K562 treated with DMSO at 1 percent for 48 hours (cell line): Measurements from ENCODE around the gene CFAP68. TPM values are rescaled to one million over a fixed set of nuclear protein-coding genes. Genes with fewer than 3 reads are reported as not detected.

Experiments
- total RNA-seq: library from RNA; unstranded; fragments of 300-600 nt; gene quantifications from 2 replicates; pipeline ENCODE4 v1.2.3, GENCODE V29; 2022; ENCODE audit warnings: low replicate concordance; ENCODE audit errors: extremely low read depth

The CFAP68 gene
- total RNA-seq, result not detected in 2 replicates

GRCh38 chr11:111878849-111879636, at the start of gene CFAP68, which contains the start of gene FDXACB1:
TSS of gene CFAP68 (plus strand) at chr11:111879541. CDS start at chr11:111879561, 20 bp downstream.
TSS of gene FDXACB1 (minus strand) at chr11:111879165. CDS start at chr11:111879132, 33 bp downstream.

GRCh38 chr11:111870886-111871692, 8.3 kb upstream of the CFAP68 start, which contains the start of gene ALG9:
TSS of gene ALG9 (minus strand) at chr11:111871581. CDS start at chr11:111871482, 99 bp downstream.

GRCh38 chr11:111911563-111912401, 32.4 kb downstream of the CFAP68 start, which contains the start of gene CRYAB:
TSS of gene CRYAB (minus strand) at chr11:111911770. CDS start at chr11:111911724, 46 bp downstream.

GRCh38 chr11:111912535-111912934, 33.2 kb downstream of the CFAP68 start, which contains the start of gene HSPB2:
TSS of gene HSPB2 (plus strand) at chr11:111912734. CDS start at chr11:111912830, 96 bp downstream.

GRCh38 chr11:111918390-111919256, 39.3 kb downstream of the CFAP68 start, which contains the start of gene C11orf52:
TSS of gene C11orf52 (plus strand) at chr11:111918913. CDS start at chr11:111918973, 60 bp downstream.

Other genes starting within 250 kb of the CFAP68 start
- not detected in 2 replicates for gene PPP2R1B, start 113.2 kb upstream of the CFAP68 start, total RNA-seq
- gene ALG9, start 8.0 kb upstream of the CFAP68 start, total RNA-seq, result not detected in 2 replicates
- not detected in 2 replicates for gene FDXACB1, start 376 bp upstream of the CFAP68 start, total RNA-seq
- gene CRYAB, start 32.2 kb downstream of the CFAP68 start, total RNA-seq, result not detected in 2 replicates
- gene HSPB2, start 33.2 kb downstream of the CFAP68 start, total RNA-seq, result not detected in 2 replicates
- gene C11orf52, start 39.4 kb downstream of the CFAP68 start, total RNA-seq, result not detected in 2 replicates
- gene DIXDC1, start 57.8 kb downstream of the CFAP68 start, total RNA-seq, result not detected in 2 replicates
- gene DLAT, start 145.9 kb downstream of the CFAP68 start, total RNA-seq, result not detected in 2 replicates
- gene PIH1D2, start 194.5 kb downstream of the CFAP68 start, total RNA-seq, result not detected in 2 replicates
- not detected in 2 replicates for gene NKAPD1, start 194.8 kb downstream of the CFAP68 start, total RNA-seq
- gene TIMM8B, start 207.2 kb downstream of the CFAP68 start, total RNA-seq, result 763 TPM in 1 of 2 replicates, not detected in the other
- gene SDHD, start 207.3 kb downstream of the CFAP68 start, total RNA-seq, result not detected in 2 replicates